GM19438 (cell line): Measurements from ENCODE around the gene GNAI3.

ENCODE experiments used
- ATAC-seq: cut with Tn5 transposase; IDR thresholded peaks from one replicate; pipeline ENCODE4 v1.9.1; 2021; ENCODE audit warnings: low read depth; ENCODE audit not compliant: unreplicated experiment

The GNAI3 gene

DNA sequence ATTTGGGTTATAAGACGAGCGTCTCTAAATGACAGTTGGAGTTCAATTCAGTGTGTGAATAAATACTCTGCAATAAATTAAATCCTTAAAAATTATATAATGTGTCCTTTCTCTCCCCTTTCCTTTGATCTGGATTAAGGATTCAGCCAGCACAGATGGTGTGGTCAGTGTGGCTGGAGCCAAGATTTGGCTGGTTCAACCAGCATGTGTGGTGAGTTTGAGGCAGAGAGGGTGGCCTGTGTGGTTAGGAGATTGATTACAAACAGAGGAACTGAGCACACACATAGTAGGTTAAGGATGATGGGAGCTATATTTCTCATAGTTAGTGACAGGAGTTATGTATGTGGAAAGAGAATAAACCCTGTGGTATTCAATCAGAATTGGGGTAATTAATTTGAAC, 24.7 kb upstream of the GNAI3 start:
- ATAC-seq, result no peak

GRCh38 chr1:109527098-109527811, 21.2 kb upstream of the GNAI3 start:
- ATAC-seq, result no peak

GRCh38 chr1:109527846-109528695, 20.3 kb upstream of the GNAI3 start:
- ATAC-seq, result no peak

GRCh38 chr1:109528712-109529111, 19.7 kb upstream of the GNAI3 start:
- ATAC-seq, result no peak

DNA sequence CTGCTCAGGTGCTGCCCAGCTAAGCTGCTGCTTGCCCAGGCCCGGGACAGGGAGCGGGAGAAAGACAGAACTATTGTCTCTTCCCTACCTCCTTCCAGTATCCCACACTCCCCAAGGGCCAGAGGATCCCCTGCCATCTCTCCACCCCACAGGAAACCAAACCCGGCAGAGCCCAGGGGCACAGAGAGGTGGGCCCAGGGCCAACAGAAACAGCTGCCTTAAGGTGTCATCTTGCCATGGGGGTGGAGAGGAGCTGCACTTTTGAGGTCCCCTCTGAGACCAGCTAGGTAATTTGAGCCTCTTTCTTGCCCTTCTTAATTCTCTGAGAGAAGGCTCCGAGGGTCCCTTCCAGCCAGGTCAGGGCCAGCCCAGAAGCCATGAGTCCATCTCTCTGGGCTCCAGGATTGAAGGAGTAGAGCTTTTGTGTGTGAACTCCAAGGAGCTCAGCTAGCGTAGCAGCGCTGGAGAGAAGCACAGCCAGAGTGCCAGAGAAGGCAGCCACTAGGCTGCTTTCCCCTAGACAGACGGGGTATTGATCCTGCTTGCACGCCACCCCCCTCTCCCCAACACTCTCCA, 18.4 kb upstream of the GNAI3 start:
- ATAC-seq, result no peak

DNA sequence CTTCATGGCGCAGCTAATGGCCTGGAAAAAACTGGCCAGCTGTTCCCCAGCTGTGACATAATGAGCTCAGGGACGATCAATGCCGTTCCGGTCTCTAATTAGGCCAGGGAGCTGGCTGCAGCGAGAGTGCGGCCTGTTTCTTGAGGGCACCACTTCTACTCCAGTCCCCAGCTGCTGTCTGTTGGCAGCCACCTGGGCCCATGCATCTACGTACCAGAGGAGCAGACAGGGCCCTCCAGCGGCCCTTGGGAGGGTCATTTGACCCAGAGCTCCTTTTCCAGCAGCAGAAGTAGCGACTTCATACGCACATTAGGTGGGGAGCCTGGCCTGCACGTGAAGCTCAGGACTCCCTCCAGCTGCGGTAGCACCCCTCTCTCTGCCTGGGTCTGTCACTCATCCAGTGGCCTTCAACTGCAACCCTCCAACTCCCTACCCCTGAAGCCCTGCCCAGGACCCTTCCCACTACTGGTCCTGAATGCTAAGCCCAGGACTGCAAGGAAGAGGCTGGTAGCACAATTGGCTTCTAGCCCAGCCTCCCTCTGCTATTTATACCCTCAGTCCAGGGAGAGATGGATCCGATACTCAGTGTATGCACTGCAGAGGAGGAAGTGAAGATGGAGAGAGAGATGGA, 17.8 kb upstream of the GNAI3 start:
- ATAC-seq, result no peak

- ATAC-seq, result no peak
These were observed 17.0 kb upstream of the GNAI3 start for GRCh38 chr1:109531380-109531779.

DNA sequence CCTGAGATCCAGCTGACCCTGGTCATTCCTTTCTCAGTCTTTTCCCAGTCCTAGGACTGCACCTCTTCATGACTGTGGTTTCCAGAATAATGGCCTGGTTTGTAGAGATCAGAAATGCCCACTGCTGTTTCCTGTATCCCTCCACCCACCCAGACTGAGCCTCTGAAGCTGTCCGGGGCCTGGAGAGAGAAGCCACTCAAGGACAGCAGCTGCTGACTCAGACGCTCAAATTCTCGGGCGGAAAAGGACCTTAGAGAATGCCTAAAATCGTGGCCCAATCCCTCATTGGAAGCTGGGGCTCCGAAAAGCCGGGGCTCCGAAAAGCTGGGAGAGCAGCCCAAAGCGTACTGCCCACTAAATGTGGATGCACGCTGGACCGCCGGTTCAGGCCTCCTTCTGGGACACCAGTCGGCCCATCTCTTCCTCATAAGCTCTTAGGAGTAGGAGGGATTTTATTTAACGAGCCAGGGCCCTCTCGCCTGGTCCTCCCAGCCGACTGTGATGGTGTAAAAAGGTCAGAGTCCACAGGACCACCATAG, 16.5 kb upstream of the GNAI3 start:
- no peak for ATAC-seq

DNA sequence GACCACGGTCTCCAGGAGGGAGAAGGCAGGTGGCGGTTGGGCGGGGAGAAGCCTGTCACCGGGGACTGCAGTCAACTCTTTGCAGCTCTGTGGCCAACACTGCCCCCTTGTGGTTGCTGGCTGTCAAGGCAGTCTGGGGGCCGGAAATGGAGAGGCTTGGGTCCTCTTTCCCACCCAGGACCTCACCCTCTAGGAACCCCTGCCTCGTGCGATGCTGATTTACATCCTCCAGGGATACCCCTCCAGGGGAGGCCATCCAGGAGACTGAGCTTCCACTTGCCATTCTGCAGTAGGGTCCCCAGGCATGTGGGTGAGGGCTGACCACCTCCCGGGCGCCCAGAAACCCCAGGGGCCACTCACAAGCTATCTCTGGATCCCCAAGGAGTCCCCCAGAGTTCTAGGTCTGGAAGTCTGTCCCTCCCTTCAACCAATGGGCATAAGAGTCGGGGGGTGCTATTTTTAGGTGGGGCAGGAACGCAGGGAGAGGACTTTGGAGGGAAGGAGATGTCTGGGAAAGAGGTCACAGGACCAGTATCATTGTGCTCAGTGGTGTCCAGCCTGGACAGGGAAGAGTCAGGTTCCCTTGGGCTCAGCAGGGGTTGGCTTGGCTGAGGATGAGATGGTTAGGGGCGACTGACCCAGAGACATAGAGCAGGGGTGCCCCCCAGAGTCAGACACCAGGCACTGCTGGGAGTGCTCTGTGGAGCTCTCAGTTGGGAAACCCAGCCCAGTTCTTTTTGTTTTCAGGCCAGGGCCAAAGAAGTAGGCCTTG, 15.9 kb upstream of the GNAI3 start:
- peak; percentile 76 for ATAC-seq

- ATAC-seq, result no peak
These were observed 14.0 kb upstream of the GNAI3 start for GRCh38 chr1:109534307-109534858.

DNA sequence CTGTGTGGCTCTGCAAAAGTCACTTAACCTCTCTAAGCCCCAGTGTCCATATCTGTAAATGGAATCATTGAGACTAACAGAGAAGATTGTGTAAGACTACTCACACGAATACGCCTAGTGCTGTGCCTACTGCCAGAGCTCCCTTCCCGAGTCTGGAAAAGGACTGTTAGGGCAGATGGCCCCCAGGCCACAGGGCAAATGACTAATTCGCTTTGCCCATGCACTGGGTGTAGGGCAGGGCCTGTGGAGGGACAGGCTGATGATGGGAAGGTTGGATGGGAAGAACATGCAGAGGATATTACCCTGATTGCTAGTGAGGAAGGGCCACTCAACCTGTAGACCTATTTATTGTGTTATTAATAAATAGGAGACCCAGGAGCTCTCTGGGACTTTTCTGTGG, 12.9 kb upstream of the GNAI3 start:
- ATAC-seq, result no peak

DNA sequence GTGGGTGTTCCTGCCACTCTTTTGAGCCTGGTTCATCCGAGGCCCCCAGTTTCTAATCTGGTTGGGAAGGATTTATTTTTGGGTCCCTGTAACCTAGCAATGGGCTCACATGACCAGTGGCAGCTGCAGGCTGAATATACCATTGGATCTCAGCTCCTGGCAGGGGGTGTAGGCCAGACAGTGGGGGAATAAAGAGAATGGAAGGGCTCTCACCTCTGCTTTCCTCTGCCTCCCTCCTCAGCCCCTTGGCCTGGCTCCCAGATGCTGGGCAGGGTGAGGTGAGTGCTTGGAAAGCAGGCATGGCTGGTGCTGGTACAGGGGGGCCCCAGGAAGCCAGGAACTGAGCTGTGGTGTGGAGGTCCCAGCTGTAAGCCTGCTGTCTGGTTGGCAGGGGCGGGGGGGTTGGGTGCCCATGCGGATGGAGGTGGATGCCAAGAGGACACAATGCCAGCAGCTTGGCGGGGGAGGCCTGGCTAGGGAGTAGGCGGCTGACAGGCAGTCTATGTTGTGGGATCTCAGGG, 12.4 kb upstream of the GNAI3 start:
- no peak for ATAC-seq

GRCh38 chr1:109537450-109538178, 10.8 kb upstream of the GNAI3 start:
- ATAC-seq, result no peak

DNA sequence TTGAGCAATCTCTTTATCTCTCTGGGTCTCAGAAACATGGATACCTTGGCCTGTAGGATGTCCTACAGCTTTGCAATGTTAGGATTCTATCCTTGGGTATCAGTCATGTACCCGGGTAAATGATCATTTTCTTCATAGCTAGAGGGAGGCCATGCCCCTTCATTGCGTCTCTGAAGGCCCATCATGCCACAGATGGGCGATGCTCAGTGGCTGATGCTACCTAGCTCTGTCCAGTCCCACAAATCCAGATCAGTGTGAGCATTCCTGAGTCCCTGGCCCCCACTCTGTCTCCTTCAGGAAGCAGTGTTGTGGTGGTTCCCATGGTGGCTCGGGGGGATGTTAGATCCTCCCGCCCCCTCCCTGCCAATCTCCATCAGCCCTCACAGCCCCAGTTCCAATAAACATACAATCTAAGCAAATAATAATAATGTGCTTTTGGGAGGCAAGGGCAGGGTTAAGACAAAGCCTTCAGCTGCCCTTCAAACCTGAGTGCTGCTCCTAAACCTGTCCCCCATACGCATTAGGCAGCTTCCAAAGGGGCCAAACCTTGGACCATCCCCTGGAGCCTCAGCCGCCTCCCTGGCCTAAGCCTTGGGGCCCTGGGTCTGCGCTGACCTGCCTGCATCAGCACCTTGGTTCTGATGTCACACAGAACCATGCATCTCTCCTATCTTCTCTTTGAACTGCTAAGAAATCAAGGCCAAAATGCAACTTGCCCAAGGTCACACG, 9.4 kb upstream of the GNAI3 start:
- no peak for ATAC-seq

DNA sequence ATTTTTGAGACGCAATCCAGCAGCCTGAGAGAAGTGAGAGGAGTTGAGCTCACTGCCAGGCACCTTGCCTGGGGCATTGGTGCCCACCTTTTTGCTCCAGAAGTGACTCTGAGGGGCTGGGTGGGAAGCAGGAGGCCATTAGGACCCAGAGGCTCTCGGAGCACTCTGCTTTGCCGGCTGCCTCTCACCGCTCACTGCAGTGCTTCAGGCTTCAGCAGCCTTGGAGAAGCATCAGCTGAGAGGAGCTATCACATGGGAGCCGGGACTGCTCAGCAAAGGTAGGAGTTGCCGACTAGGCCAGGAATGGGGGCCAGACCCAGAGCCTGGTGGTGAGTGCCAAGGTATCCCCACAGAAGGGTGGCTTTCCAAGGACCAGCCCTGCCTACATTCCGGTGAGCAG, 8.7 kb upstream of the GNAI3 start, which contains the start of gene GPR61:
GPR61 (plus strand) TSS at position 197 of the 400 bp plus-strand sequence. CDS start 3,151 bp downstream, outside the sequence.
- ATAC-seq, result no peak

DNA sequence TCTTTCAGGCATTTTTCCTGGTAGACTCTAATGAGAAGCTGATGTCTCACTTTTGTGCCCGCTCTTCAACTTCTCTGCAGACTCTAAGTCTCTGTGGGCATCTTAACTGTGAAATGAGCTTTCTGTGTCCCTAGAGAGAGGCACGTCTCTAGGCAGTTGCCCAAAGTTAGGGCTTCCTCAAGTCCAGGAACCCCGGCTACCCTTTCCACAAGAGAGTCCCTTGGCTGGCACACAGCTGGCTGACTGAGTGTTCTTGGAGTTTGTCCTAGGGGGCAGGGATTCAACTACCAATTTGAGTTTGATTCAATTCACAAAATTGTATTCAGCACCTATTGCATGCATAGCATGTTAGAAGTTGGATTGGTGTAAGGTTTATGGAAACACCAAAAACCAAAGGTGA, 7.3 kb upstream of the GNAI3 start:
- no peak for ATAC-seq

DNA sequence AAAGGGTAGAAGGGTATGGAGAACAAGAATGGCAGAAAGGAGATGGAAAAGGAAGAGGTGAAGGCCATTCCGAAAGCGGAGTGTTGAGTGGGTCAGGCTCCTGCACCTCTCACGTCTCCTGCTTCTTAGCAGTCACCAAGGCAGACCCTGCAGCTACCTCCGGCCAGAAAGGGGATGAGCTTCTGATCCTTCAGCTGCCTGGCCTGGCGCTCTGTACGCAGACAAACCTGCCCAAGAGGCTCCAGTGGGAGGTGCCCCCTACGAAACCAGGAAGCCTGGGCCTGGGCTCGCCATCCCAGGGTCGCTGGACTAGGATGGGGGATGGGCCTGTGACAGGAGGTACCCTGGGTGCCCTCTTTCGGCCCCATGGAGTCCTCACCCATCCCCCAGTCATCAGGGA, 5.8 kb upstream of the GNAI3 start:
- ATAC-seq, result no peak

DNA sequence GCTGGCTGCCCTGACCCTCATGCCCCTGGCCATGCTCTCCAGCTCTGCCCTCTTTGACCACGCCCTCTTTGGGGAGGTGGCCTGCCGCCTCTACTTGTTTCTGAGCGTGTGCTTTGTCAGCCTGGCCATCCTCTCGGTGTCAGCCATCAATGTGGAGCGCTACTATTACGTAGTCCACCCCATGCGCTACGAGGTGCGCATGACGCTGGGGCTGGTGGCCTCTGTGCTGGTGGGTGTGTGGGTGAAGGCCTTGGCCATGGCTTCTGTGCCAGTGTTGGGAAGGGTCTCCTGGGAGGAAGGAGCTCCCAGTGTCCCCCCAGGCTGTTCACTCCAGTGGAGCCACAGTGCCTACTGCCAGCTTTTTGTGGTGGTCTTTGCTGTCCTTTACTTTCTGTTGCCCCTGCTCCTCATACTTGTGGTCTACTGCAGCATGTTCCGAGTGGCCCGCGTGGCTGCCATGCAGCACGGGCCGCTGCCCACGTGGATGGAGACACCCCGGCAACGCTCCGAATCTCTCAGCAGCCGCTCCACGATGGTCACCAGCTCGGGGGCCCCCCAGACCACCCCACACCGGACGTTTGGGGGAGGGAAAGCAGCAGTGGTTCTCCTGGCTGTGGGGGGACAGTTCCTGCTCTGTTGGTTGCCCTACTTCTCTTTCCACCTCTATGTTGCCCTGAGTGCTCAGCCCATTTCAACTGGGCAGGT, 5.0 kb upstream of the GNAI3 start:
- ATAC-seq, result no peak
